Inferior parietal cortex (tissue), 1 donor: ENCODE measurements around the gene ACHE.
"Not testable (repeated sequence)": the region's sequence is repeated elsewhere in the genome, so short reads cannot be mapped to it uniquely, and the experiment has no call there.

Source experiments
- DNase-seq: peaks from one replicate; pipeline ENCODE4 v3.0.0-alpha.2; 2016; ENCODE audit errors: extremely low spot score

ACHE gene

GRCh38 chr7:100895701-100895955, at the start of gene ACHE:
Gene ACHE, minus strand, starts transcription at chr7:100895888. Its CDS starts 1,656 bp downstream, at chr7:100894232.
- no peak for DNase-seq

- DNase-seq, result no peak
These were observed 48.5 kb upstream of the ACHE start for GRCh38 chr7:100944138-100944537.

- DNase-seq, result no peak
These were observed 48.0 kb upstream of the ACHE start for GRCh38 chr7:100943693-100944092.

- DNase-seq, result no peak
These were observed 46.5 kb upstream of the ACHE start for GRCh38 chr7:100942045-100942774.

GRCh38 chr7:100936167-100936566, 40.5 kb upstream of the ACHE start:
- not testable (repeated sequence) for DNase-seq

GRCh38 chr7:100935381-100935780, 39.7 kb upstream of the ACHE start:
- not testable (repeated sequence) for DNase-seq

GRCh38 chr7:100933734-100934133, 38.0 kb upstream of the ACHE start:
- no peak for DNase-seq

GRCh38 chr7:100929808-100930174, 34.1 kb upstream of the ACHE start:
- no peak for DNase-seq

- not testable (repeated sequence) for DNase-seq
These were observed 27.9 kb upstream of the ACHE start for GRCh38 chr7:100923616-100924015.

- DNase-seq, result no peak
These were observed 25.4 kb upstream of the ACHE start for GRCh38 chr7:100921039-100921438.

- not testable (repeated sequence) for DNase-seq
These were observed 24.2 kb upstream of the ACHE start for GRCh38 chr7:100919779-100920437.

GRCh38 chr7:100919335-100919734, 23.6 kb upstream of the ACHE start:
- DNase-seq, result not testable (repeated sequence)

- DNase-seq, result no peak
These were observed 19.3 kb upstream of the ACHE start for GRCh38 chr7:100914879-100915447.

GRCh38 chr7:100914208-100914878, 18.7 kb upstream of the ACHE start:
- DNase-seq, result no peak

GRCh38 chr7:100911484-100911883, 15.8 kb upstream of the ACHE start:
- DNase-seq, result no peak

GRCh38 chr7:100910443-100910842, 14.8 kb upstream of the ACHE start:
- DNase-seq, result not testable (repeated sequence)

- no peak for DNase-seq
These were observed 12.8 kb upstream of the ACHE start for GRCh38 chr7:100908512-100908911.

GRCh38 chr7:100902638-100903037, 7.0 kb upstream of the ACHE start:
- no peak for DNase-seq

- no peak for DNase-seq
These were observed 6.2 kb upstream of the ACHE start for GRCh38 chr7:100901921-100902332.

GRCh38 chr7:100900978-100901377, 5.3 kb upstream of the ACHE start:
- no peak for DNase-seq

- no peak for DNase-seq
These were observed 3.7 kb upstream of the ACHE start for GRCh38 chr7:100899432-100899831.

GRCh38 chr7:100897772-100898454, 2.2 kb upstream of the ACHE start:
- DNase-seq, result no peak
